ENCODE measurements around the gene THADA.

THADA gene

DNA sequence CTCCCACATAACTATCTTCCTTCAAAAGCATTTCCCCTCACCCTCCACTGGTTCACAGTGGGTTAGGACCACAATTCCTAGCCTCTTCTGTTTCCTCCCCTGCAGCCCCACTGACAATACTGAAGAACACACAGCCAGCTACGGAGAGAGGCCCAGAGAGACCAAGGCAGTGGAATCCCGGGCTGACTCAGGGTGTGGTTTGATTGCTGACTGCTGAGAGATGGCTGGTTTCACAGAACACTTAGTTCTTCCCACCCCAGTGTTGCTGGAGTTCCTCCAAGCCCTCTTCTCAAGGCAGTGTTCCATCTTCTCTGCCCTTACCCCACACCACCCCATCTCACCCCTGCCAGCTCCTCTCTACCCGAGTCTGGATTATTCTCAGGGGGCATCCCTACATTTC lies 326.1 kb downstream of the THADA start:
- H3K4me3 Mint-ChIP-seq = no peak overlapping the region
- H3K27me3 Mint-ChIP-seq = no peaks in the 10 kb centered on the region
- ATAC-seq (replicated peaks) = no peak
- H3K4me1 Mint-ChIP-seq (ENCODE audit: low read depth in 2 of 2) = peaks cover 0 to 3% of the 10 kb centered on the region in 2 donors
- H3K36me3 Mint-ChIP-seq (ENCODE audit: insufficient read depth) = peaks cover 23% of the 10 kb centered on the region
- peak overlapping the region in 1 of 2 donors; percentile 23 for H3K27ac Mint-ChIP-seq
- no peak for DNase-seq
- no peaks in the 10 kb centered on the region for H3K9me3 Mint-ChIP-seq

DNA sequence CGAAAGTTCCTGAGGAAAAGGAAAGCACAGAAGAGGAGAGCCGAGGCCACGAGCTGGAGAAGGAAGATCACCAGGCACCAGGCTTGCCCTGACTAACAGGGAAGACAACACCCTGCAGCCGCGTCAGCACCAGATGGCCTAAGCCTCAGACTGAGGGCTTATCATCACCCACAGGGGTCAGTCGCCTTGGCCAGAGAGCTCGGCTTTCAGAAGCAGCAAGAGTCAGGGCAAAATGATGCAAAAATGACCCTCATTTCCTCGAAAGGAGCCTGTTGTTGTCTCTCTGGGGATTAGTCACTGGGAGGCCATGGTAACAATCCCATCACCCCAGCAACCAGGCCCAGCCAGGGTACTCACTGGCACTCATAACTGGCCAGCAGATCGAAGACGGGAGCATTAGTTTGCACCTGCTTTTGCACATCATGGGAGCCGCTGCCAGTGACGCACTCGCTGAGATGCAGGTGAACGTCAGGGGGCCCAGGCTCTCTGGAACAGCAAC lies 326.7 kb downstream of the THADA start:
- ATAC-seq (replicated peaks) (no peak), DNase-seq (no peak)
- Mint-ChIP-seq H3K4me1 (ENCODE audit: low read depth in 2 of 2) (peaks cover 0 to 5% of the 10 kb centered on the region in 2 donors), H3K36me3 (ENCODE audit: insufficient read depth) (peaks cover 23% of the 10 kb centered on the region), H3K4me3 (no peak overlapping the region), H3K27ac (peak overlapping the region; percentile 35 to 84), H3K9me3 (no peaks in the 10 kb centered on the region), H3K27me3 (no peaks in the 10 kb centered on the region)

DNA sequence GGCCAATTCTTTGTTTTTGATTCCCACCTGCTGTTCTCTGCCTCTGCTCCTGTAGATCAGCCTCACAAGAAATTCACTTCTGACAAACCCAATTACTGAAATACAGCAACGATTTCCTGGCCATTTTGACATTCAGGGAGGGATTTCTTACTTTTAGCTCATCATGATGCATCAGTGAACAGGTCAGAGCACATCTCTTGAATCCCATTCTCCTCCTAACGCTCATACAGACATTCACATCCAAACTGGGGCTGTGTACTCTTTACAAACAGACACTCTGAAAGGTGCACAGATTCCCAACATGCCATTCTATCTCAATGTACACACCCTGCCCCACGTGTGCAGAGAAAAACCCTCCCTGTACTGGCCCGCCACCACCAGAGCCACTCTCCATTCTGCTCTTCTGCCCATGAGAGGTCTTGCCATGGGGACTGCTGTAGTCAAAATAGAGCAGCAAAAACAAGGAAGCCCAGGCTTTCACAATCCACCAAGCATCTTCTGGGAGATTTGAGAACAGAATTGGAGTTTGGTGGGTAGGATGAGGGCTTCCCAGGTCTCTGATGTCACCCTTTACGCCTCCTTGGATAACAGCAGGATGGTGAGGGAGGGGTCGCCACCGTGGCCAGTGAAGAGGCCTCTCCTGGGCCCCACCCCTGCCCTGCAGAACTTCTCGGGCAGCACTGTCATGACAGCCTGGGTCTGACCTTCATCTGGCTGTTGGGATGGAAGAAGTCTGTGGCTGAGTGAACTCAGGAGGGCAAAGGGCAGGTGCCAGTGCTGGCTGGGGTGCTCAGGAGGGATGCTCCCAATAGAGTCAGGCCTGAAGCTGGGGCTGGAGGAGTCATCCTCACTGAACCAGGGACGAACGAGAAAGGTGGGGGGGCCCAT lies 327.5 kb downstream of the THADA start:
- Mint-ChIP-seq H3K36me3 (ENCODE audit: insufficient read depth) (peaks cover 21% of the 10 kb centered on the region), H3K4me3 (no peak overlapping the region), H3K27ac (peak overlapping the region; percentile 35 to 84)

DNA sequence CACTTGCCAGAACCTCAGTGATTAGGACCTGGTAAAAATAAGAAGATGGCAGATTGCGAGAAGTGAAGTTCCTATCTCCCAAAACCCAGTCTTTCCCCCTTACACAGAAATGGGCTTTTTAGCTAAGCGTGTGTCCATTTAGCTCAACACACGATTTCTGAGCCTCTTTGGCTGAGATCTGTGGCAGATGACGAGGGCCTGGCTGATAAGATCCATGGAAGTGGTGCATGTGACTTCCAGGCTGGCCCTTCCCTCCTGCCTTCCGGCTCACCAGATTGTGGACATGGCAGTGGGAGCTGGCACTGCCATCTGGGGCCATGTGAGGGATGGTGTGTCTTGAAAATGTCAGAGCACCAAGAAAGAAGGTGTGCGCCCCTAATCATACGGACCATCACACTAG lies 328.5 kb downstream of the THADA start:
- Mint-ChIP-seq H3K4me1 (ENCODE audit: low read depth in 2 of 2) (peaks cover 0 to 5% of the 10 kb centered on the region in 2 donors), H3K36me3 (ENCODE audit: insufficient read depth) (peaks cover 21% of the 10 kb centered on the region), H3K9me3 (no peaks in the 10 kb centered on the region), H3K27ac (no peak overlapping the region), H3K27me3 (no peaks in the 10 kb centered on the region), H3K4me3 (no peak overlapping the region)
- DNase-seq (no peak), ATAC-seq (replicated peaks) (no peak)

More for the DNA sequence above, 327.5 kb downstream of the THADA start:
- Mint-ChIP-seq H3K9me3 (no peaks in the 10 kb centered on the region), H3K27me3 (no peaks in the 10 kb centered on the region), H3K4me1 (ENCODE audit: low read depth in 2 of 2) (peaks cover 0 to 5% of the 10 kb centered on the region in 2 donors)
- DNase-seq (no peak), ATAC-seq (replicated peaks) (no peak)

DNA sequence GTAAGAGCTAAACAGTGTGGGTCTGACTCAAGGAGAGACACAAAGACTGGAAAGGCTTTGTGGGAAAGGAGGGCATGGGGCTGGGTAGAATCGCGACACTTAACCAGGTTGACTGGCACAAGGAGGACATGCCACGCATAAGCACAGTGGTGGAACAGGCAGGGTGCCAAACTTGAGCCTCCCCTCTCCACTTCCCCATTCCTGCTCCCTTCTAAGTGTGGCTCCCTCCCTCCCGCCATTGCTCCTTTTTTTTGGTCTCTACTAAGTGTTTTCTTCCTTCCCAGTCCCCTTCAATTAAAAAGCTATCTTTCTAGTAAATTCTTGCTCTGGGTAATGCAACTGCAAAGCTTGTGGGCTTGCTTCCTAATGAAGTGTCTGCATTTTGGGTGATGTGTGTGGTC lies 329.1 kb downstream of the THADA start:
- ATAC-seq (replicated peaks) = no peak
- Mint-ChIP-seq H3K27ac (peak overlapping the region in 1 of 2 donors; percentile 32), H3K4me3 (no peak overlapping the region), H3K4me1 (ENCODE audit: low read depth in 2 of 2) (peaks cover 0 to 5% of the 10 kb centered on the region in 2 donors), H3K36me3 (ENCODE audit: insufficient read depth) (peaks cover 17% of the 10 kb centered on the region), H3K9me3 (no peaks in the 10 kb centered on the region), H3K27me3 (no peaks in the 10 kb centered on the region)
- DNase-seq = no peak

DNA sequence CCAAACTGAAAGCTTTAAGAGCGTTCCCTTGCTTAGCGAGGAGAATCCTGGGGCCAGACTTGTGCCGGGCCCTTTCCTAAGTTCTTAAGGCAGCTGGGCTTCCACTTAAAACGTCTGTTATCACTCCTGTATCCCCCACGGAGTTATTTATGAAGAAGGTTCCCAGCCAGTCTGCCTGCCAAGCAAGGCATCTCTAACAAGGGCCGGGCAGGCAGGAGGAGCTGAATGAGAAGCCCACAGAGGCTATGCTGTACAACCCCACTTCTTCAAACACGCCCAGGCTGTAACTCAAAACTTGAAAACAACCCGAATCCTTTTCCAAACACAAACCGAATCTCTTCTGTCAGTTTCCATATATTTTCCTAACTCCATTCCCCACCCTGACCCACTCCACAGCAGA lies 330.4 kb downstream of the THADA start:
- Mint-ChIP-seq H3K9me3 (no peaks in the 10 kb centered on the region), H3K4me1 (ENCODE audit: low read depth in 2 of 2) (peaks cover 0 to 3% of the 10 kb centered on the region in 2 donors), H3K36me3 (ENCODE audit: insufficient read depth) (peaks cover 8% of the 10 kb centered on the region), H3K27me3 (no peaks in the 10 kb centered on the region), H3K27ac (peak overlapping the region in 1 of 2 donors; percentile 41), H3K4me3 (no peak overlapping the region)
- ATAC-seq (replicated peaks) (no peak), DNase-seq (no peak)

DNA sequence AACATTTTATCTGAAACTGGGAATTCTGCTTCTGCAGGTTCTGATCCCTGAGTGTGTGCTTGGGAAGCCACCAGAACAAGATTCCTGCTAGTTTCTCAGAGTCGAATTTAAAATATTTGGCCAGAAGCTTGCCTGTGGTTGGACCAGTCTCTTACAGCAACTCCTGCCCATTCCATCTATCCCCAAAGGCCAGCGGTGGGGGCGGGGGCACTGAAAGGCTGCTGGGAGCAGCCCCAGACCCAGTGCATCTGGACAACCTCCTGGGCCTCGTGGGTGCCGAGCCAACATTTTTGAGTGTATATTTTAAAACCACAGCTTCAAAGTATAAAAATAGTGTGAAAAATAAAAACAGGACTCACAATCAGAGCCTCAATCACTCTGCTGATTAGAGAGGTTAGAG lies 330.8 kb downstream of the THADA start:
- no peak overlapping the region for H3K4me3 Mint-ChIP-seq
- no peak for DNase-seq
- H3K4me1 Mint-ChIP-seq (ENCODE audit: low read depth in 2 of 2) = peaks cover 0 to 2% of the 10 kb centered on the region in 2 donors
- no peaks in the 10 kb centered on the region for H3K27me3 Mint-ChIP-seq
- no peak for ATAC-seq (replicated peaks)
- H3K27ac Mint-ChIP-seq = peak overlapping the region in 1 of 2 donors; percentile 41
- H3K9me3 Mint-ChIP-seq = no peaks in the 10 kb centered on the region
- peaks cover 8% of the 10 kb centered on the region for H3K36me3 Mint-ChIP-seq (ENCODE audit: insufficient read depth)

DNA sequence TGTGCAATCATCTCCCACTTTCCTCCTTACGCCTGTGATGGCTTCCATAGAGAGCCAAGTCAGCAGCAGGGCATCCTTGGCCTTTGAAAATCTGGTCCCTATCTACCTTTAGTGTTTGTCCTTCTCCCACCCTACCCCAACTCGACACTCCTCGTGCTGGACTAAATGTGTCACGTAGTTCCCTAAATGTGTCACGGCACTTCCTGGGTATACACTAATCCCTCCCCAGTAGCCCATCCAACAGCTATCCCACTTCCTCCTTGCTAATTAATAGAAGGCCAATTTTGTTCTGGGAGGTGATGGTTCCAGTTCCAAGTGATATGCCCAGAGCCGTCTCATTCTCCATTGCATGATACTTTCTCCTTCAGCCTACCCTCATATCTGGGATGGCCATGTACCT lies 332.9 kb downstream of the THADA start:
- DNase-seq (no peak), ATAC-seq (replicated peaks) (no peak)
- H3K4me1 Mint-ChIP-seq (ENCODE audit: low read depth in 2 of 2) = peaks cover 0 to 2% of the 10 kb centered on the region in 2 donors
- no peak overlapping the region for H3K4me3 Mint-ChIP-seq
- no peaks in the 10 kb centered on the region for H3K27me3 Mint-ChIP-seq
- H3K9me3 Mint-ChIP-seq = no peaks in the 10 kb centered on the region
- H3K36me3 Mint-ChIP-seq (ENCODE audit: insufficient read depth) = peaks cover 8% of the 10 kb centered on the region
- H3K27ac Mint-ChIP-seq = no peak overlapping the region

DNA sequence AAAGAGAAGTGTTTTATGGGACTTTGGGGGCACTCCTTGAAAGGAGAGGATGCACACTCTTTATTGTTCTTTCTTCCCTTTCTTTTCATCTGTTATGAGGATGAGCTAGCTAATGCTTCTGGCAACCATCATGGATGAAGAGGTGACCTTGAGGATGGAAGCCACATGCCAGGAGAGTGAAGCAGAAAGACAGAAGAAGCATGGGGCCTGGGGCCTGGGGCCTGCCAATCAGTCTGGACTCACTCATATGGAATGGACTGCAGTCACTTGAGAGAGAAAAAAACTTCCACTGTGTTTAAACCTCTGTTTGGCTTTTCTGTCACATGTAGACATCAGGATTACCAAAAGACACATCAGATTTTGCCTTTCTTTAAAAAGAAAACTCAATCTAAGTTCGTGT lies 333.6 kb downstream of the THADA start:
- H3K27me3 Mint-ChIP-seq = no peaks in the 10 kb centered on the region
- H3K27ac Mint-ChIP-seq = no peak overlapping the region
- peaks cover 0 to 2% of the 10 kb centered on the region in 2 donors for H3K4me1 Mint-ChIP-seq (ENCODE audit: low read depth in 2 of 2)
- DNase-seq = no peak
- H3K9me3 Mint-ChIP-seq = no peaks in the 10 kb centered on the region
- H3K4me3 Mint-ChIP-seq = no peak overlapping the region
- ATAC-seq (replicated peaks) = no peak
- H3K36me3 Mint-ChIP-seq (ENCODE audit: insufficient read depth) = peaks cover 8% of the 10 kb centered on the region

DNA sequence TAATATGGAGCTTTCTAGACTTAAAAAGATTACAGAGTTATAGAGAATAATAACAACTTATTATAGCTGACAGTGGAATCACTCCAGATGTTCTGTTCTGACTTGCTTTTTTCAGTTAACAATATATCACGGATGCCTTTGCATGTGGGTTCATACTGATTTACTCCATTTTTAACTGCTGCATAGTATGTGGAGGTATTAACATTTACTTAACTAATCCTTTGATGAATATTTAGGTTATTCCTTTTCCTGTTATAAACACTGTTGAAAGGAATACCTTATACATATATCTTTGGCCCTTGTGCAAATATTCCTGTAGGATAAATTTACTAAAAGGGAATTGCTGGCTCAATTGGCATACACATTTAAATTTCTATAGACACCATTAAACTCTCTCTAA lies 336.3 kb downstream of the THADA start:
- DNase-seq (no peak), ATAC-seq (replicated peaks) (no peak)
- no peaks in the 10 kb centered on the region for H3K27me3 Mint-ChIP-seq
- peaks cover 4% of the 10 kb centered on the region for H3K36me3 Mint-ChIP-seq (ENCODE audit: insufficient read depth)
- H3K9me3 Mint-ChIP-seq = no peaks in the 10 kb centered on the region
- H3K27ac Mint-ChIP-seq = peak overlapping the region in 1 of 2 donors; percentile 52
- peaks cover 0 to 2% of the 10 kb centered on the region in 2 donors for H3K4me1 Mint-ChIP-seq (ENCODE audit: low read depth in 2 of 2)
- no peak overlapping the region for H3K4me3 Mint-ChIP-seq

DNA sequence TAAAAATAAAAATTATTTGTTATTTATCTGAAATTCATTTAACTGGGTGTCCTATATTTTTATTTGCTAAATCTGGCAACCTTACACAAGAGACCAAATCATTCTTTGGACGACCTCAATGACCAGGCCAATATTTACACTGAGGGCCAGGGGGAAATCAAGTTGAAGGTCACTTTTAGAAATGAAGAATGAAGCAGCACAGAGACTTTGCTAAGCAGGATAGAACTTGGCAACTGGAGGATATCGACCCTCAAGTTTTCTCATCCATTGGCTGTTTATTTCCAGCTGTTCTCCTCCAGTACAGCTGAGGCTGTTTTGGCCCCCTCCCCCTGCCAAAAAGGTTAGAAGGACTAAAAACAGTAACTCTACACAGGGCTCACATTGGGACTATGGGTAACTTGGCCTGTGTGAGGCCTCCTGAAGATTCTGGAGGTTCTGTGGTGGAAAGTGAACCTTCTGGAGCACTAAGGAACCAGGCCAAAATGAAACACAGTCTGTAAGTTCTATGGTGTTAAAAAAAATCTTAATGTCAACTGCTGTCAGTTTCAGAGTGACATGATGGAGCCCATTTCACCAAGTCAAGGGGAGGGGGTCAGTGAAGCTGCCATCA lies 337.2 kb downstream of the THADA start:
- DNase-seq (no peak), ATAC-seq (replicated peaks) (no peak)
- no peaks in the 10 kb centered on the region for H3K27me3 Mint-ChIP-seq
- H3K36me3 Mint-ChIP-seq (ENCODE audit: insufficient read depth) = peaks cover 4% of the 10 kb centered on the region
- H3K27ac Mint-ChIP-seq = no peak overlapping the region
- H3K9me3 Mint-ChIP-seq = no peaks in the 10 kb centered on the region
- H3K4me3 Mint-ChIP-seq = no peak overlapping the region
- no peaks in the 10 kb centered on the region for H3K4me1 Mint-ChIP-seq (ENCODE audit: low read depth in 2 of 2)

DNA sequence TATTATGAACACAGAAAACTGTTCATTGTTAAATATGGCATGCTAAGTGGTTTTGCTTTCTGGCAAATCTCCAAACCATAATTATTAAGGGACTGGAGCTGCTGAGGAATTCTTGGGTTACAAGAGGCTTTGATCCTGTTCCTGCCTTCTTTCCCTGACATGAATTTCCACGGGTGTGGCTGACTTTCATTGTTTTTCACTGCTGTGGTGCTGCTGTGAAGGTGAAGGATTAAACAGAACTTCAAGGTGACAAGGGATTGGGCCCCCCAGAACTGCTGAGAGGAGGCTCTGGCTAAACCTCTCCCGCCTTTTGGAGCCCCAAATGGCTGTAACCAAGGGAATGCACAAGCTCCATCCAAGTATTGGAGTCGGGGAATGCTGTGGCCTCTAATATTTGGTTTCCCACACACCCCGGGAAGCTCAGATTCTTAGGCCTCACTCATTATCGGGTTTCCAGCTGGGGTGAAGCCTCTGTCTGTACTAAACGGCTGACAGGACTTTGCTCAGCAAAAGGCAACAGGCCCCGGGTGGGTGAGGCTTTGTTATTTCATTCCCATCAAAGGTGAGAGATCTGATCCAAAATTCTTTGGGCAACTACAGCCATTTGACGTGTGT lies 340.4 kb downstream of the THADA start:
- DNase-seq (no peak), ATAC-seq (replicated peaks) (no peak)
- H3K27me3 Mint-ChIP-seq = no peaks in the 10 kb centered on the region

DNA sequence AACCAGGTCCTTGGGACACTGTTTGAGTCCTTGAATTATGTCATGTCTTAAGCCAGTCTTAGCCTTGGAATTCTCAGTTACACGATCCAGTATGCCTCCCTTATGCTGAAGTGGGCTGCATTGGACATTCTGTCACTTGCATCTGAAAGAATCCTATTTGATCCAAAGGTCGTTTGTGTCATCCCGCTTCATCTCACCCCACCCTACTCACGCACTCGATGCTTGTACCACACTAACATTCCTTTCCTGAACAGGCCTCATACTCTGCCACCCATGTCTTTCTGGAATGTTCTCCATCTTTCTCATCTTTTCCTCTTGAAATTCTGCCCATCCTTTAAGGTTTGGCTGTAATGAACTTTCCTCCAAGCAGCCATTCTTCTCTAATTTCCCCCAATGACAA lies 341.5 kb downstream of the THADA start:
- Mint-ChIP-seq H3K4me3 (no peak overlapping the region), H3K27ac (no peak overlapping the region), H3K36me3 (ENCODE audit: insufficient read depth) (no peaks in the 10 kb centered on the region), H3K27me3 (no peaks in the 10 kb centered on the region), H3K9me3 (no peaks in the 10 kb centered on the region), H3K4me1 (ENCODE audit: low read depth in 2 of 2) (no peaks in the 10 kb centered on the region)
- no peak for DNase-seq
- no peak for ATAC-seq (replicated peaks)

More for the DNA sequence above, 340.4 kb downstream of the THADA start:
- H3K4me3 Mint-ChIP-seq = no peak overlapping the region
- no peaks in the 10 kb centered on the region for H3K36me3 Mint-ChIP-seq (ENCODE audit: insufficient read depth)
- no peaks in the 10 kb centered on the region for H3K9me3 Mint-ChIP-seq
- no peaks in the 10 kb centered on the region for H3K4me1 Mint-ChIP-seq (ENCODE audit: low read depth in 2 of 2)
- H3K27ac Mint-ChIP-seq = no peak overlapping the region
